Vagina (tissue), 2 donors: ENCODE measurements around the gene CLPTM1.

Experiments used
- CTCF ChIP-seq, 3 experiments: fragments of 450-650 bp in 2 of 3; fragments of 200-600 bp in 1 of 3; sonication (generic) in 1 of 3; IDR thresholded peaks; one replicate each; pipeline ENCODE4 v1.5.1; 2017 to 2019; ENCODE audit warnings: antibody characterized with exemption in 3 of 3, mild to moderate bottlenecking in 2 of 3, moderate library complexity in 2 of 3
- POLR2A ChIP-seq, 2 donors: fragments of 450-650 bp; IDR thresholded peaks; one replicate each; pipeline ENCODE4 v1.6.1; 2017; ENCODE audit warnings: antibody characterized with exemption in 2 of 2, mild to moderate bottlenecking in 2 of 2, moderate library complexity in 2 of 2
- POLR2AphosphoS5 ChIP-seq, 2 donors: sonication (generic); formaldehyde crosslinking; IDR thresholded peaks; one replicate each; pipeline ENCODE4 v1.9.0; 2017; ENCODE audit warnings: antibody characterized with exemption in 2 of 2, mild to moderate bottlenecking in 2 of 2, low read depth in 1 of 2; ENCODE audit not compliant: insufficient read depth in 1 of 2

- TF ChIP-seq CTCF (IDR thresholded peaks at IDR 0.05) = no peak
- no peak for TF ChIP-seq POLR2A (IDR thresholded peaks at IDR 0.05)
- no peak for TF ChIP-seq POLR2AphosphoS5 (IDR thresholded peaks at IDR 0.05; ENCODE audit: insufficient read depth in 1 of 2, low read depth in 1 of 2)
Measured at GRCh38 chr19:44984005-44984404, 28.8 kb downstream of the CLPTM1 start.
